Measurements from ENCODE around the gene WDR4. TPM values are rescaled to one million over a fixed set of nuclear protein-coding genes. Genes with fewer than 3 reads are reported as not detected.

Gene WDR4
- total RNA-seq, 3 donors from 2014 or later: 6.2 to 16.4 (median 12.7) TPM

DNA sequence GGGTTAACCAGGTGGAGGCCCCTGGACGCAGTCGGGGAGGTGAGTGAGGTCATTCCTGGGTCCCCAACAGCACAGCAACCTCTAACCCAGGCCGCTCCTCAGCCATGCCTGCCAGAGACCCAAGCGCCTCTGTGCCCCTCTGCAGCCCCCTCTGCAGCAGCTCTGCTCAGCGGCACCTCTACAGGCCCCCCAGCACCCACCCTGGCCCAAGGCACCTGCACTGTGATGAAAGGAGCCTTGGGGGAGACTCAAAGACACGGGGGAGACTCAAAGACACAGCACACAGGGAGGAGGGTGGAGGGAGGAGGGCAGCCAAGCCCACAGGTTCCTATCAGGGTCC lies 19.5 kb downstream of the WDR4 start:
- TF ChIP-seq, protein P1, sequence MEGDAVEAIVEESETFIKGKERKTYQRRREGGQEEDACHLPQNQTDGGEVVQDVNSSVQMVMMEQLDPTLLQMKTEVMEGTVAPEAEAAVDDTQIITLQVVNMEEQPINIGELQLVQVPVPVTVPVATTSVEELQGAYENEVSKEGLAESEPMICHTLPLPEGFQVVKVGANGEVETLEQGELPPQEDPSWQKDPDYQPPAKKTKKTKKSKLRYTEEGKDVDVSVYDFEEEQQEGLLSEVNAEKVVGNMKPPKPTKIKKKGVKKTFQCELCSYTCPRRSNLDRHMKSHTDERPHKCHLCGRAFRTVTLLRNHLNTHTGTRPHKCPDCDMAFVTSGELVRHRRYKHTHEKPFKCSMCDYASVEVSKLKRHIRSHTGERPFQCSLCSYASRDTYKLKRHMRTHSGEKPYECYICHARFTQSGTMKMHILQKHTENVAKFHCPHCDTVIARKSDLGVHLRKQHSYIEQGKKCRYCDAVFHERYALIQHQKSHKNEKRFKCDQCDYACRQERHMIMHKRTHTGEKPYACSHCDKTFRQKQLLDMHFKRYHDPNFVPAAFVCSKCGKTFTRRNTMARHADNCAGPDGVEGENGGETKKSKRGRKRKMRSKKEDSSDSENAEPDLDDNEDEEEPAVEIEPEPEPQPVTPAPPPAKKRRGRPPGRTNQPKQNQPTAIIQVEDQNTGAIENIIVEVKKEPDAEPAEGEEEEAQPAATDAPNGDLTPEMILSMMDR (IDR thresholded peaks at IDR 0.05): no peak
- TF ChIP-seq POLR2A (IDR thresholded peaks at IDR 0.05) (no peak), POLR2AphosphoS5 (IDR thresholded peaks at IDR 0.05) (no peak)
- Histone ChIP-seq H3K27ac (no peak overlapping the region), H3K36me3 (no peaks in the 10 kb centered on the region), H3K9me3 (no peaks in the 10 kb centered on the region), H3K27me3 (no peaks in the 10 kb centered on the region), H3K4me1 (no peaks in the 10 kb centered on the region), H3K4me3 (no peak overlapping the region)
- intact Hi-C loops (cut with DNase I; ENCODE audit: low total_unique reads): loop anchor here (5.0 kb wide), 1 partner anchor 1102 kb away; no protein-coding TSS in a partner anchor
- no peak for DNase-seq (ENCODE audit: low spot score in 2 of 2)

DNA sequence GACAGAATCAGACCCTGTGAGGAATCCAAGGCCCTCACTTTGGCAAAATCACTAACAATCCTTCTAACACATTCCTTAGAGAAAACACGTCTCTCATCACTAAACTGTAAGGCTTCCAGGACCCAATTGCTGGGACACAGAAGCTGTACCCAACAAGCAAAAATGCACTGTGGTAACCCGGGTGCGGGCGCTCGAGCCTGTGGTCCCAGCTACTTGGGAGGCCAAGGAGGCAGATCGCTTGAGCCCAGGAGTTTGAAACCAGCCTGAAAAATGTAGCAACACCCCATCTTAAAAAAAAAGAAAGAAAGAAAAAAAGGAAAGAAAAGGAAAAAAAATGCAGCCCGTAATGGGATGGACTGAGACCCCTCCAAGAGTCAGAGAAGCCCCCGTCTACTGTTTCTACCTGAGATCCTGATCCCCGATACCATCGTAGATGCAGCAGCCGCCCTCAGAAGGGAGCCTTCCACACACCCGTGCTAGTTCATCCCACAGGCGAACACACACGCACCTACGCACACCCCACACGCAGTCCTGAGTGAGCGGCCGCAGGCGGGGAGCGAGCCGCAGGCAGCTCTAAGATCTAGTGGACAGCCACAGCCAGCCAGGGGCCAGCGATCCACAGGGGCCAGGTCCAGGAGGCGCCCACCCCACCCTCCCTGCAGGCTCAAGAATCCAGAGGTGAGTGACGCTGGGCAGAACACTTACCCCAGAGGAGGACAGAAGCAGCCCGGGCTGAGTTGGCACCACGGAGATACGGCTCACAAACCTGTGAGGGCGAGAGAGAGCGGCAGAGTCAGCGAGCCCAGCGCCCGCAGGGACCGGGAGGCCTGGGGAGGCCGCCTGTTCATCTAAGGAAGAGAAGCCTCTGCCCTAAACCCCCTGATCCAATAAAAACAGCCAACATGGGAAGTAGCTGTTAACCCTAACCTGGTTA lies 20.1 kb downstream of the WDR4 start:
- Histone ChIP-seq H3K27ac (no peak overlapping the region), H3K27me3 (no peaks in the 10 kb centered on the region), H3K4me1 (no peaks in the 10 kb centered on the region), H3K36me3 (no peaks in the 10 kb centered on the region), H3K4me3 (no peak overlapping the region), H3K9me3 (no peaks in the 10 kb centered on the region)
- no peak for DNase-seq (ENCODE audit: low spot score in 2 of 2)
- intact Hi-C loops (cut with DNase I; ENCODE audit: low total_unique reads): loop anchor here (5.0 kb wide), 1 partner anchor 1103 kb away; no protein-coding TSS in a partner anchor
- TF ChIP-seq POLR2AphosphoS5 (IDR thresholded peaks at IDR 0.05) (no peak), POLR2A (IDR thresholded peaks at IDR 0.05) (no peak)
- TF ChIP-seq, protein P1 (IDR thresholded peaks at IDR 0.05): no peak

DNA sequence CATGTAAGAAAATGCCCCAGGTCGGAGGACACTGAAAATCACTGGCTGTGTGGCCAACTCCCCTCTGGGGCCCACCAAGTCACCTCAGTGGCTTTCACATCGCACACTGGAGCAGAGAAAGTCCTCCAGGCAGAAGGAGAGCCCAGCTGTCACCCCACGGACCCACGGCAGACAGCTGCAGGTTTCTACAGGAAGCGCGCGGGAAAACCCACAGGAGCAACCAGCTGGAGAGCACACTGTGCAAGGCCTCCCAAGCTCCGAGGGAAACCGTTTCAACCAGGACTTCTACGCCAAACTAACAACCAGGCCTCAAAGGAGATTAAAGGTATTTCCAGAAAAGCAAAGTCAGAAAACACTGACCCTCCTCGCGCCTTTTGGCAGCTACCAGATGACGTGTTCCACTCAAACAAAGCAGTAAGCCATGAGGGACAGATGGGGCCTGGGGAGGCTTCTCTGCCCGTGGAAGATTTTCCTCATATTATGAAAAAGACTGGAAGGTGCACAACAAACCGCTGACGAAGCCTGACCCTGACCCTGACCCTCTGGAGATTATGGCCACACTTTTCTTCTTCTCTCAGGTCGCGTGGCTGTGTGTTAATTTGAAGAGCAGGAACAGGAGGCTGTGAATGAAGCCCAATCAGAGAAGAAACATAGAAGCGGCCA lies 21.0 kb downstream of the WDR4 start:
- H3K4me1 ChIP-seq: no peaks in the 10 kb centered on the region
- no peaks in the 10 kb centered on the region for H3K36me3 ChIP-seq
- TF ChIP-seq POLR2AphosphoS5 (IDR thresholded peaks at IDR 0.05) (no peak), POLR2A (IDR thresholded peaks at IDR 0.05) (no peak)
- TF ChIP-seq, protein P1 (IDR thresholded peaks at IDR 0.05): no peak
- no peaks in the 10 kb centered on the region for H3K9me3 ChIP-seq
- no peak overlapping the region for H3K27ac ChIP-seq
- no peak for DNase-seq (ENCODE audit: low spot score in 2 of 2)
- intact Hi-C loops (cut with DNase I; ENCODE audit: low total_unique reads): loop anchor here (5.0 kb wide), 1 partner anchor 1104 kb away; no protein-coding TSS in a partner anchor
- no peak overlapping the region for H3K4me3 ChIP-seq
- H3K27me3 ChIP-seq: no peaks in the 10 kb centered on the region

DNA sequence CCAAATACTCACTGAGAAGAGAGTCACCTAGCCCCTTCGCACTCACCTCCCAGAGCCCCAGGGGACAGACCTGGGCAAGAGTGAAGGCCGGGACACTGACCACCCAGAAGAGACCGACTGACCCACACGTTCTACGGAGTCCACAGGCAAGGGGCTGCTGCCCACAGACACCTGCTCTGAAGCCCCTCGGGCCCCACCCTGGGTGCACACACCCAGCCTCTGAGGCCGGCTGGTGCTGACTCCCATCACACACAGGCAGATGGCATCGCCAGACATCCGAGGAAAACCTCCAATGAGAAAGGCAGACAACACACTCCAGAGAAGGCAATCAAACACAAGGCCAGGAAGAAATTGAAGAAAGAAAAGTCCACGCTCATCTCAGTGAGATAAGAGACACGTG lies 22.1 kb downstream of the WDR4 start:
- H3K36me3 ChIP-seq: no peaks in the 10 kb centered on the region
- TF ChIP-seq, protein P1 (IDR thresholded peaks at IDR 0.05): no peak
- TF ChIP-seq POLR2A (IDR thresholded peaks at IDR 0.05) (no peak), POLR2AphosphoS5 (IDR thresholded peaks at IDR 0.05) (no peak)
- H3K9me3 ChIP-seq: no peaks in the 10 kb centered on the region
- no peaks in the 10 kb centered on the region for H3K4me1 ChIP-seq
- H3K27ac ChIP-seq: no peak overlapping the region
- no peak for DNase-seq (ENCODE audit: low spot score in 2 of 2)
- H3K27me3 ChIP-seq: no peaks in the 10 kb centered on the region
- intact Hi-C loops (cut with DNase I; ENCODE audit: low total_unique reads): loop anchor here (5.0 kb wide), 1 partner anchor 1105 kb away; no protein-coding TSS in a partner anchor
- no peak overlapping the region for H3K4me3 ChIP-seq

DNA sequence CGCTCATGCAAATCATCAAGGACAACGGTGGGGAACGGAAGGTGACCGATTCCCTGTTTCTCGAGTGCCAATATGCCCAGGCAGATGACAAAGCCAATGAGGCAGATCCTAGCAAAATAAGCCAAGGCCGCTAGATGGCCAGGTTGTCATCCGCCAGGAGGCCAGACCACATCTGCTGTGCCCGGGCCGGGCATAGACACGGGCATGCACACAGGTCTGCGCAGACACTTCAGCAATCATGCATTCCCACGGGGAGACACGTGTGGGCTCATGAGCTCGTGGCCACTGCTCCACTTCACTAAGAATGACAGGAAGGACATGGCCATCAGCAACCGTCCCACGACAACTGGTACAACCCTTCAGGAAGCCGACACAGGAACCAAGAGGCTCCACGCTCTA lies 23.4 kb downstream of the WDR4 start:
- Histone ChIP-seq H3K4me3 (no peak overlapping the region), H3K4me1 (no peaks in the 10 kb centered on the region), H3K9me3 (no peaks in the 10 kb centered on the region), H3K27ac (no peak overlapping the region), H3K27me3 (no peaks in the 10 kb centered on the region), H3K36me3 (no peaks in the 10 kb centered on the region)
- intact Hi-C loops (cut with DNase I; ENCODE audit: low total_unique reads): loop anchor here (5.0 kb wide), 1 partner anchor 1106 kb away; no protein-coding TSS in a partner anchor
- no peak for DNase-seq (ENCODE audit: low spot score in 2 of 2)
- TF ChIP-seq, protein P1 (IDR thresholded peaks at IDR 0.05): no peak
- no peak for TF ChIP-seq POLR2AphosphoS5 (IDR thresholded peaks at IDR 0.05)
- TF ChIP-seq POLR2A (IDR thresholded peaks at IDR 0.05): no peak
